Chondrocyte (in vitro differentiated cells): ENCODE results near the gene CLASP1. TPM values are rescaled to one million over a fixed set of nuclear protein-coding genes. Genes with fewer than 3 reads are reported as not detected.
"Not testable (repeated sequence)": the region's sequence is repeated elsewhere in the genome, so short reads cannot be mapped to it uniquely, and the experiment has no call there.

Source experiments
- DNase-seq: peaks from one replicate; pipeline ENCODE4 v3.0.0; 2021; ENCODE audit warnings: mixed read lengths, low spot score
- H3K27ac Mint-ChIP-seq: one replicate; pipeline ENCODE4 v1.8.0; 2021; ENCODE audit warnings: mild to moderate bottlenecking, moderate library complexity, mixed read lengths; ENCODE audit not compliant: unreplicated experiment
- H3K27me3 Mint-ChIP-seq: 2 replicates; pipeline ENCODE4 v1.8.0; 2021; ENCODE audit warnings: low read depth, mixed read lengths
- H3K36me3 Mint-ChIP-seq: 2 replicates; pipeline ENCODE4 v1.8.0; 2021; ENCODE audit warnings: low read depth, mixed read lengths
- H3K4me1 Mint-ChIP-seq: 2 replicates; pipeline ENCODE4 v1.8.0; 2021; ENCODE audit warnings: low read depth, mild to moderate bottlenecking, mixed read lengths
- H3K4me3 Mint-ChIP-seq: one replicate; pipeline ENCODE4 v1.8.0; 2021; ENCODE audit warnings: mild to moderate bottlenecking, moderate library complexity, mixed read lengths; ENCODE audit not compliant: unreplicated experiment
- H3K9me3 Mint-ChIP-seq: 2 replicates; pipeline ENCODE4 v1.8.0; 2021; ENCODE audit warnings: low read depth, mixed read lengths
- total RNA-seq: library from RNA; stranded (reverse); gene quantifications from 3 replicates; pipeline ENCODE4 v1.2.1, GENCODE V29; 2021
- TF ChIP-seq, protein P1 (sequence below): fragments of 200-600 bp; sonication (generic); IDR thresholded peaks from 2 replicates; pipeline ENCODE4 v1.5.0; 2021; ENCODE audit warnings: antibody characterized with exemption, mild to moderate bottlenecking, moderate library complexity

CLASP1 gene
- total RNA-seq, 1 donor from 2014 or later: 56.0 TPM

DNA sequence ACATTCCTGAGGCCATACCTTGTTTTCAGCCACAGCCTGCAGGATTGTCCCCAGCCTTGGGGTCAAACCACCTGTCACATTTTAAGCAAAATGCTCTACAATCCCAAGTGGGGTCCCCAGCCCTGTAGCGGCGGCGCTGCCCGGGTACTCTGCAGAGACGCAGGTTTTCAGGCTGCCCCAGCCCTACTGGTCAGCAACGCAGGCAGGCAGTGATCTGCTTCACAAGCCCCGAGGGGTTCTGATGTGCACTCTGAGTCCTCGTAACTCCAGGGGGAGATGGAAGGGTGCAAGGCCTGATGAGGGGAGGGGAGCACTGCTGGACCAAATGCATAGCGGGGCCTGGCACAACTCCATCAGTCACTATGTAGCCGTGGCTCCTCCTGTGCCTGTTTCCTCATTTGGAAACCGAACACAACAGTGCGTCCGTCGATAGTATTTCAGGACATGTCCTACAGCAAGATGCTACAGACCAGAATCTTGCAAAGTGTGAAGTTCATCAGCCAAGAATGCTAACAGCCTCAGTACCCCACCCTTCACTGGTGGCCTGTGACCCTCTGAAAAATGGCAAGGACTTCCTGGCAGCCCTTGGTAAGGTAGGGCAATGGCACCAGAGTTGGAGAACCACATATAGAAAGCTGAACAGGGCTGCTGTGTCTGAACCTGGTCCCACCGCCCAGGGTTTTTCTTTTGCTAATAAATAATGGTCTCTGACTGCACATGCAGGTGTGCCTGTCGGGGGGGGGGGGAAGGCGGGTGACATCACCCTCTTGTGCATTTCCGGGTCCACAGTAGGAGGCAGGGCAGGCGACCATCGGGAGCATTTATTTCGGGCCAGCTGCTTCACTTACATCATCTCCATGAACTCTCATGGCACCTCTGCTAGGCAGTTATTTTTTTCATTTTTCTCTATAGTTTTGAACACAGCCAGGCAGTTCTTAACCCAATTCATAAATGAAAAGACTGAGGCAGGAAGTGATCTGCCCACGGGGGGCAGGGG lies 313.7 kb downstream of the CLASP1 start:
- H3K36me3 Mint-ChIP-seq: peaks cover 10% of the 10 kb centered on the region
- TF ChIP-seq, protein P1, sequence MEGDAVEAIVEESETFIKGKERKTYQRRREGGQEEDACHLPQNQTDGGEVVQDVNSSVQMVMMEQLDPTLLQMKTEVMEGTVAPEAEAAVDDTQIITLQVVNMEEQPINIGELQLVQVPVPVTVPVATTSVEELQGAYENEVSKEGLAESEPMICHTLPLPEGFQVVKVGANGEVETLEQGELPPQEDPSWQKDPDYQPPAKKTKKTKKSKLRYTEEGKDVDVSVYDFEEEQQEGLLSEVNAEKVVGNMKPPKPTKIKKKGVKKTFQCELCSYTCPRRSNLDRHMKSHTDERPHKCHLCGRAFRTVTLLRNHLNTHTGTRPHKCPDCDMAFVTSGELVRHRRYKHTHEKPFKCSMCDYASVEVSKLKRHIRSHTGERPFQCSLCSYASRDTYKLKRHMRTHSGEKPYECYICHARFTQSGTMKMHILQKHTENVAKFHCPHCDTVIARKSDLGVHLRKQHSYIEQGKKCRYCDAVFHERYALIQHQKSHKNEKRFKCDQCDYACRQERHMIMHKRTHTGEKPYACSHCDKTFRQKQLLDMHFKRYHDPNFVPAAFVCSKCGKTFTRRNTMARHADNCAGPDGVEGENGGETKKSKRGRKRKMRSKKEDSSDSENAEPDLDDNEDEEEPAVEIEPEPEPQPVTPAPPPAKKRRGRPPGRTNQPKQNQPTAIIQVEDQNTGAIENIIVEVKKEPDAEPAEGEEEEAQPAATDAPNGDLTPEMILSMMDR: no peak
- H3K9me3 Mint-ChIP-seq: no peaks in the 10 kb centered on the region
- no peaks in the 10 kb centered on the region for H3K4me1 Mint-ChIP-seq
- no peak overlapping the region for H3K4me3 Mint-ChIP-seq
- DNase-seq: no peak
- H3K27ac Mint-ChIP-seq: peak overlapping the region; percentile 0
- H3K27me3 Mint-ChIP-seq: peaks cover 2% of the 10 kb centered on the region

DNA sequence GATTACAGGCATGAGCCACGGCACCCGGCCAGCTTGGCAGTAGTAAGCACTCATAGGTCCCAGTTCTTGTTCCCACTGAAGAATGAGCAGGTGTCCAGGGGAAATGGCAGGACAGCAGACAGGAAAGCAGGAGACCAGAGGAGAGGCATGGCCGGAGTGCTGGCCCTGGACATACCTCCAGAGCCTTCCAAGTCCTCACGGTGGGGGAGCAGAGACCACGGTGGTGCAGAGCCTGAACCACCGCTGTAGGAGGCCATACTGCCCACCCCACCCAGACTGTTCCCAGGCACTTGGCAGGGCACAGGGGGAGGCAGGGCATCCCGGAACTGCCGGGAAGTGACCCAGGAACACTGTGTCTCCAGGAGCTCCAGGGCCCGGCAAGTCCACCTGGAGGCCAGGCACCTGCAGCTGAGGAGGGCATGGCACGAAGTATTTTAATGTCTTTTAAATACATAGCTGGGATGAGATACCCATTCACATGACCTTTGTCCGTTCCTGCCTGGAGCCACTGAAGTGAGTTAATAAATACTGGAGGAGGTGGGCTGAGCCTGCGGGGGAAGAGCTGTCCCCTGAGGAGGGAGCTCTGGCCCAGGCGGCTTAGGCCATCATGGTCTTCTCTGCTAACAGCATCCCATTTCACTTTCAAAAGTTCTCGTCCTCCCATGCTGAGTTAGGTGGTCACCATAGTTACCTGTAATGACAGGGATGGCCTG lies 314.5 kb downstream of the CLASP1 start:
- TF ChIP-seq, protein P1: no peak
- no peak for DNase-seq
- Mint-ChIP-seq H3K9me3 (no peaks in the 10 kb centered on the region), H3K27ac (no peak overlapping the region), H3K36me3 (peaks cover 5% of the 10 kb centered on the region), H3K4me1 (no peaks in the 10 kb centered on the region), H3K27me3 (peaks cover 6% of the 10 kb centered on the region), H3K4me3 (no peak overlapping the region)

DNA sequence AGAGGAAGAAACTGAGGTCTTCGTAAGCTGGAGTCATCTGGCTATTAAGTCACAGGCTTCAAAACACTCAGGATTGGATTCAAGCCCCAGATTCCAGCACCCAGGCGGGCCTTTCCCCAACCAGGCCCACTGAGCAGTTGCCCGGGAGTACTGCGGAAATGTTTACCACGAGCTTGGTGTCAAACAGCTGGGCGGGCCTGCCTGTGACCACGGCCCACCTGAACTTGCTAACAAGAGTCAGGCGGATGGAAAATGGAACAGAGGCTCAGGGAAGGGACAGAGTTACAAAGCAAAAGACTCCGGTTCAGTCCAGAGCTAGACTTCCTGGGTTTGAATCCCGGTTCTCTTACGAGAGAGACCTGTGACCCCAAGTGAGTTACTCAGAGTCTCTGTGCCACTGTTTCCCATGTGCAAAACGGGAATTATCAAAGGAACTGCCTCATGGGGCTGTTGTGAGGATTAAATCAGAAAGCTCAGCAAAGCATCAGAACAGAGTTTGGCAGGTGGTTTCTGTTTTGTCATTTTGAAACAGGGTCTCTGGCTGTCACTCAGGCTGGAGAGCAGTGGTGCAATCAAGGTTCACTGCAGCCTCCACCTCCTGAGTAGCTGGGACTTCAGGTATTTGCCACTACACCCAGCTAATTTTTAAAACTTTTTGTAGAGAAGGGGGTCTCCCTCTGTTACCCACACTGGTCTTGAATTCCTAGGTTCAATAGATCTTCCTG lies 315.3 kb downstream of the CLASP1 start:
- Mint-ChIP-seq H3K4me1 (no peaks in the 10 kb centered on the region), H3K27ac (no peak overlapping the region), H3K27me3 (peaks cover 6% of the 10 kb centered on the region), H3K9me3 (no peaks in the 10 kb centered on the region), H3K4me3 (no peak overlapping the region), H3K36me3 (peaks cover 4% of the 10 kb centered on the region)
- DNase-seq: no peak
- TF ChIP-seq, protein P1: no peak

DNA sequence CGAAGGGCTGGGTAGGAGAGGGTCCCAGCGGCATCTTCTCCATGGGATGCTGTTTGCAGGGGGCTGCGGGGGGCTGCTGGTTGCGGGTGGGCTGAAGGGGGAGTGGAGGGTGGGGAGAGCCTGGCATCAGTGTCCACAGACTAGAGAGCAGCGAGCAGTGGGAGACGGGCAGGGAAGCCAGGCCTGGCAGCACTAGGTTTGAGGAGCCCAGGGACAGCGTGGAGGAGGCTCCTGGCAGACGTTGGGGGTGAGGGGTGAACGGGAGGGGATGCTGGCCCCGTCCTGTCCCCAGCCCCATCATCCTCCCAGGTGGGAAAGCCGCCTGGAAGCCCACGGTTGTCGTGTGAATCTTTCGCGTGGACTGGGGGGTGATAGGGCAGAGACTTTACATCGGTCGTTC lies 316.0 kb downstream of the CLASP1 start:
- Mint-ChIP-seq H3K27me3 (peaks cover 6% of the 10 kb centered on the region), H3K36me3 (no peaks in the 10 kb centered on the region), H3K9me3 (no peaks in the 10 kb centered on the region), H3K4me1 (no peaks in the 10 kb centered on the region), H3K4me3 (no peak overlapping the region), H3K27ac (no peak overlapping the region)
- no peak for DNase-seq
- TF ChIP-seq, protein P1: no peak

DNA sequence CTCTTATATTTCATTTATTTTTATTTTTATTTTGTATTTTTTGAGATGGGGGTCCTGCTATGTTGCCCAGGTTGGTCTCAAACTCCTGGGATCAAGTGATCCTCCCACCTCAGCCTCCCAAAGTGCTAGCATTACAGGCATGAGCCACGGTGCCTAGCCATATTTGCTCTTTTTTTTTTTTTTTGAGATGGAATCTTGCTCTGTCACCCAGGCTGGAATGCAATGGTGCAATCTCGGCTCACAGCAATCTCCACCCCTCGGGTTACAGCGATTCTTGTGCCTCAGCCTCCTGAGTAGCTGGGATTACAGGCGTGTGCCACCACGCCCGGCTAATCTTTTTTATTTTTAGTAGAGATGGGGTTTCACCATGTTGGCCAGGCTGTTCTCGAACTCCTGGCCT lies 317.9 kb downstream of the CLASP1 start:
- not testable (repeated sequence) for H3K27ac Mint-ChIP-seq, H3K4me3 Mint-ChIP-seq, H3K4me1 Mint-ChIP-seq, DNase-seq, H3K36me3 Mint-ChIP-seq, H3K27me3 Mint-ChIP-seq, H3K9me3 Mint-ChIP-seq
